Activated CD8-positive, alpha-beta T cell treated with anti-CD3 and anti-CD28 coated beads for 36 hours (primary cell): ENCODE data around the gene DPH6. TPM values are rescaled to one million over a fixed set of nuclear protein-coding genes. Genes with fewer than 3 reads are reported as not detected.

Source experiments
- ATAC-seq: fragments of 200-7000 bp; cut with Tn5 transposase; one replicate; pipeline ENCODE4 v1.10.0; 2021; ENCODE audit warnings: mild to moderate bottlenecking, moderate library complexity
- CTCF ChIA-PET: fragments of 350-600 bp; sonication (Branson Sonifier 250); formaldehyde crosslinking; loops from one replicate; lab custom pipeline; 2021; ENCODE audit warnings: antibody characterized with exemption; lab: Charles Lee
- POLR2A ChIA-PET: fragments of 350-600 bp; sonication (Branson Sonifier 250); formaldehyde crosslinking; loops from one replicate; lab custom pipeline; 2021; ENCODE audit warnings: antibody characterized with exemption; lab: Charles Lee
- DNase-seq: peaks from one replicate; pipeline ENCODE4 v3.0.0-alpha.2; 2020
- H3K27ac Mint-ChIP-seq: one replicate; pipeline ENCODE4 v1.8.0; 2021; ENCODE audit warnings: mild to moderate bottlenecking, mixed read lengths
- H3K27me3 Mint-ChIP-seq: one replicate; pipeline ENCODE4 v1.8.0; 2021; ENCODE audit warnings: mixed read lengths
- H3K36me3 Mint-ChIP-seq: one replicate; pipeline ENCODE4 v1.8.0; 2021; ENCODE audit warnings: low read depth, mixed read lengths
- H3K4me1 Mint-ChIP-seq: one replicate; pipeline ENCODE4 v1.8.0; 2021; ENCODE audit warnings: low read depth, mixed read lengths
- H3K4me3 Mint-ChIP-seq: one replicate; pipeline ENCODE4 v1.8.0; 2021; ENCODE audit warnings: mild to moderate bottlenecking, moderate library complexity, mixed read lengths
- H3K9me3 Mint-ChIP-seq: one replicate; pipeline ENCODE4 v1.8.0; 2021; ENCODE audit warnings: mixed read lengths
- CTCF ChIP-seq: fragments of 200-600 bp; IDR thresholded peaks from one replicate; pipeline ENCODE4 v1.8.0; 2022; ENCODE audit warnings: antibody characterized with exemption, mild to moderate bottlenecking
- intact Hi-C: fragments of 100-400 bp; cut with micrococcal nuclease; formaldehyde crosslinking; loops from one replicate; pipeline ENCODE4 v1.10.0; 2022
- total RNA-seq, 2 experiments: library from RNA; stranded (reverse); gene quantifications; one replicate each; pipeline ENCODE4 v1.2.3, GENCODE V29; 2021

DPH6 gene
- total RNA-seq, 2 experiments from 2014 or later = 12.0 to 12.9 TPM

- CTCF ChIA-PET = interaction anchor here (2.6 kb wide), 1 partner anchor 35 kb away, joined by 9 read pairs; no protein-coding TSS in a partner anchor
- H3K4me1 Mint-ChIP-seq = peaks cover 6% of the 10 kb centered on the region
- no peak for TF ChIP-seq CTCF
- no peaks in the 10 kb centered on the region for H3K9me3 Mint-ChIP-seq
- H3K27me3 Mint-ChIP-seq = no peaks in the 10 kb centered on the region
- POLR2A ChIA-PET = no interaction called here
- intact Hi-C loops = no loop called here
- H3K36me3 Mint-ChIP-seq = peaks cover 1% of the 10 kb centered on the region
- no peak overlapping the region for H3K27ac Mint-ChIP-seq
- ATAC-seq (no peak), DNase-seq (no peak)
- no peak overlapping the region for H3K4me3 Mint-ChIP-seq
Observed at GRCh38 chr15:35479423-35479822, 66.5 kb downstream of the DPH6 start.

GRCh38 chr15:35477312-35478262 lies 68.4 kb downstream of the DPH6 start:
- POLR2A ChIA-PET = no interaction called here
- DNase-seq = no peak

GRCh38 chr15:35471024-35471423 lies 74.9 kb downstream of the DPH6 start:
- ChIA-PET CTCF (no interaction called here), POLR2A (no interaction called here)
- no peaks in the 10 kb centered on the region for H3K9me3 Mint-ChIP-seq
- H3K36me3 Mint-ChIP-seq = peaks cover 6% of the 10 kb centered on the region
- H3K27me3 Mint-ChIP-seq = no peaks in the 10 kb centered on the region
- intact Hi-C loops = no loop called here
- DNase-seq = no peak
- H3K4me3 Mint-ChIP-seq = no peak overlapping the region
- no peak overlapping the region for H3K27ac Mint-ChIP-seq
- H3K4me1 Mint-ChIP-seq = no peaks in the 10 kb centered on the region
- TF ChIP-seq CTCF = no peak
- no peak for ATAC-seq

More at GRCh38 chr15:35477312-35478262, 68.4 kb downstream of the DPH6 start:
- ATAC-seq = no peak
- peaks cover 6% of the 10 kb centered on the region for H3K4me1 Mint-ChIP-seq
- H3K27ac Mint-ChIP-seq = no peak overlapping the region
- H3K4me3 Mint-ChIP-seq = no peak overlapping the region
- H3K27me3 Mint-ChIP-seq = no peaks in the 10 kb centered on the region
- intact Hi-C loops = no loop called here
- no peaks in the 10 kb centered on the region for H3K9me3 Mint-ChIP-seq
- no peaks in the 10 kb centered on the region for H3K36me3 Mint-ChIP-seq
- TF ChIP-seq CTCF = no peak
- CTCF ChIA-PET = interaction anchor here (2.6 kb wide), 1 partner anchor 33 kb away, joined by 9 read pairs; no protein-coding TSS in a partner anchor

GRCh38 chr15:35470441-35470840 lies 75.5 kb downstream of the DPH6 start:
- Mint-ChIP-seq H3K36me3 (peaks cover 6% of the 10 kb centered on the region), H3K9me3 (no peaks in the 10 kb centered on the region), H3K27me3 (no peaks in the 10 kb centered on the region), H3K4me1 (no peaks in the 10 kb centered on the region), H3K4me3 (no peak overlapping the region), H3K27ac (no peak overlapping the region)
- no peak for TF ChIP-seq CTCF
- ChIA-PET CTCF (no interaction called here), POLR2A (no interaction called here)
- intact Hi-C loops = no loop called here
- ATAC-seq (no peak), DNase-seq (no peak)

- POLR2A ChIA-PET = no interaction called here
- Mint-ChIP-seq H3K27me3 (no peaks in the 10 kb centered on the region), H3K36me3 (peaks cover 6% of the 10 kb centered on the region), H3K27ac (no peak overlapping the region), H3K4me3 (no peak overlapping the region), H3K4me1 (no peaks in the 10 kb centered on the region), H3K9me3 (no peaks in the 10 kb centered on the region)
- CTCF ChIA-PET = interaction anchor here (1.4 kb wide), 1 partner anchor 22 kb away, joined by 7 read pairs; no protein-coding TSS in a partner anchor
- intact Hi-C loops = no loop called here
- ATAC-seq (no peak), DNase-seq (no peak)
- TF ChIP-seq CTCF = no peak
Observed at GRCh38 chr15:35466476-35466875, 79.5 kb downstream of the DPH6 start.
